GM21717 (cell line): Measurements from ENCODE around the gene SKIC2.

Experiments used
- ATAC-seq: cut with Tn5 transposase; IDR thresholded peaks from one replicate; pipeline ENCODE4 v1.9.1; 2021; ENCODE audit warnings: mild to moderate bottlenecking, moderate library complexity; ENCODE audit not compliant: unreplicated experiment

Gene SKIC2

DNA sequence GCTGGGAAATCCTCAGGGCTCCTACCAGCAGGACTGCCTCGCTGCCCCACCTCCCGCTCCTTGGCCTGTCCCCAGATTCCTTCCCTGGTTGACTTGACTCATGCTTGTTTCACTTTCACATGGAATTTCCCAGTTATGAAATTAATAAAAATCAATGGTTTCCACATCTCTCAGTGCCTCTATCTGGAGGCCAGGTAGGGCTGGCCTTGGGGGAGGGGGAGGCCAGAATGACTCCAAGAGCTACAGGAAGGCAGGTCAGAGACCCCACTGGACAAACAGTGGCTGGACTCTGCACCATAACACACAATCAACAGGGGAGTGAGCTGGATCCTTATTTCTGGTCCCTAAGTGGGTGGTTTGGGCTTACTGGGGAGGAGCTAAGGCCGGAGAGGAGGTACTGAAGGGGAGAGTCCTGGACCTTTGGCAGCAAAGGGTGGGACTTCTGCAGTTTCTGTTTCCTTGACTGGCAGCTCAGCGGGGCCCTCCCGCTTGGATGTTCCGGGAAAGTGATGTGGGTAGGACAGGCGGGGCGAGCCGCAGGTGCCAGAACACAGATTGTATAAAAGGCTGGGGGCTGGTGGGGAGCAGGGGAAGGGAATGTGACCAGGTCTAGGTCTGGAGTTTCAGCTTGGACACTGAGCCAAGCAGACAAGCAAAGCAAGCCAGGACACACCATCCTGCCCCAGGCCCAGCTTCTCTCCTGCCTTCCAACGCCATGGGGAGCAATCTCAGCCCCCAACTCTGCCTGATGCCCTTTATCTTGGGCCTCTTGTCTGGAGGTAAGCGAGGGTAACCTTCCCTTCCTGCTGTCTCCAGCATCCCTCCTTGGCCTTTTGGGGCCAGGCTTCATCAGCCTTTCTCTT lies 13.2 kb upstream of the SKIC2 start, which contains the start of gene CFB:
Gene CFB (plus strand): TSS at position 589 of the 863 bp plus-strand sequence. CDS start 127 bp downstream, at position 716.
- ATAC-seq: no peak

DNA sequence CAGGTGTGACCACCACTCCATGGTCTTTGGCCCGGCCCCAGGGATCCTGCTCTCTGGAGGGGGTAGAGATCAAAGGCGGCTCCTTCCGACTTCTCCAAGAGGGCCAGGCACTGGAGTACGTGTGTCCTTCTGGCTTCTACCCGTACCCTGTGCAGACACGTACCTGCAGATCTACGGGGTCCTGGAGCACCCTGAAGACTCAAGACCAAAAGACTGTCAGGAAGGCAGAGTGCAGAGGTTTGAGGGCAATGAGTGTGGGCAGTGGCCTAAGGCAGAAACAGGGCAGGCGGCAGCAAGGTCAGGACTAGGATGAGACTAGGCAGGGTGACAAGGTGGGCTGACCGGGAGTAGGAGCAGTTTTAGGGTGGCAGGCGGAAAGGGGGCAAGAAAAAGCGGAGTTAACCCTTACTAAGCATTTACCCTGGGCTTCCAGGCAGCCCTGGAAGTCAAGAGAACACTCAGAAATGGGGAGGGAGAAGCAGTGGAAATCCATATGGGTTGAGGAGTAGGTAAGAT lies 12.5 kb upstream of the SKIC2 start:
- no peak for ATAC-seq

GRCh38 chr6:31947070-31947675 lies 11.8 kb upstream of the SKIC2 start:
- ATAC-seq: no peak

DNA sequence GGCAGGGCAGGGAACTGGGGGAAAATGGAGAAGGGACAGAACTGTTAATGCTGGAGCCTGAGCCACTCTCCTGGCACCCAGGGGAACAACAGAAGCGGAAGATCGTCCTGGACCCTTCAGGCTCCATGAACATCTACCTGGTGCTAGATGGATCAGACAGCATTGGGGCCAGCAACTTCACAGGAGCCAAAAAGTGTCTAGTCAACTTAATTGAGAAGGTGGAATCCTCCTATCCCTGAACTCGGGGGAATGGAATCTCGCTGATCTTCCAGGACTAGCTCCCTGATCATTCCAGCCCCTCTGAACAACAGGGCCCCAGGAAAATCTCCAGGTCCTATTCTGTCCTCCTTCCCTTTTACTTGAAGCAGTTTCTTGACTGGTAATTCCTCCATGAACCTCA lies 11.1 kb upstream of the SKIC2 start:
- ATAC-seq: no peak

GRCh38 chr6:31948306-31948705 lies 10.7 kb upstream of the SKIC2 start:
- no peak for ATAC-seq

DNA sequence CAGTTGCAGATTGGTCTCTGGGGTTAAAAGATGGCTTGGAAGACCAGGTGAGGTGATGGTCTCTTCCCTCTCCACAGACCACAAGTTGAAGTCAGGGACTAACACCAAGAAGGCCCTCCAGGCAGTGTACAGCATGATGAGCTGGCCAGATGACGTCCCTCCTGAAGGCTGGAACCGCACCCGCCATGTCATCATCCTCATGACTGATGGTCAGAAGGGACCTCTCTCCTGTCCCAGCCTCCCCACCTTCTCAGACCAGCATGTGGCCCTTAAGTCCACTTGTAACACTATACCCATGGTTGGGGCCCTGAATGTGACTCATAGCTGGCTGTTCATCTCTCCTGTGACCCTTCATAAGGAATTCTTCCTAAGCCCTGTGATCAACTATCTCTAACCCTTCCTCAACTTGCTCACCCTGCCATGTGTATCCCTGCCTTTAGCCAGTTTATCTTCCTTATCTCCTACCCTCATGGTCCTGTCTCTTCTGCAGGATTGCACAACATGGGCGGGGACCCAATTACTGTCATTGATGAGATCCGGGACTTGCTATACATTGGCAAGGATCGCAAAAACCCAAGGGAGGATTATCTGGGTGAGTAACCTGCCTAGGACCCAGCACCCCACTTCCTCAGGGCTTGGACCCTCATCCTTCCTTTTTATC lies 10.1 kb upstream of the SKIC2 start:
- no peak for ATAC-seq

DNA sequence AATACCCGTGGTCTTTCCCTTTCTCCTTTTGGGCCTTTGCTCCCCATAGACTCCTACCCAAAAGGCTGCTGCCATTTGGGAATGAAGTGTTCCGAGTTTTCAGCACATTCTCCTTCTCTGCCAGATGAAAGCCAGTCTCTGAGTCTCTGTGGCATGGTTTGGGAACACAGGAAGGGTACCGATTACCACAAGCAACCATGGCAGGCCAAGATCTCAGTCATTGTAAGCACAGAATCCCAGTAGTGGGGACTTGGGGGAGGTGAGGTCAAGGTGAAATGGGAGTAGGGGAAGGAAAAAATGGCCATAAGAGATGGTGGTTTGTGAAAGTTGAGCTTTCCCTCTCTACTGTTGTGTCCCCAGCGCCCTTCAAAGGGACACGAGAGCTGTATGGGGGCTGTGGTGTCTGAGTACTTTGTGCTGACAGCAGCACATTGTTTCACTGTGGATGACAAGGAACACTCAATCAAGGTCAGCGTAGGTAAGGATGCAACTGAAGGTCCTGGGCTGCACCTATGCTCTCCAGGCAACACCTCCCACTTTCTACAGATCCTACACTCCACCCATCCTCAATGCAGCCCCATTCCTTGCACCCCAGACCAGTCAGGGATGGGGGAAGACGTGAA lies 8.9 kb upstream of the SKIC2 start:
- no peak for ATAC-seq

GRCh38 chr6:31952140-31952805 lies 6.7 kb upstream of the SKIC2 start:
- no peak for ATAC-seq

DNA sequence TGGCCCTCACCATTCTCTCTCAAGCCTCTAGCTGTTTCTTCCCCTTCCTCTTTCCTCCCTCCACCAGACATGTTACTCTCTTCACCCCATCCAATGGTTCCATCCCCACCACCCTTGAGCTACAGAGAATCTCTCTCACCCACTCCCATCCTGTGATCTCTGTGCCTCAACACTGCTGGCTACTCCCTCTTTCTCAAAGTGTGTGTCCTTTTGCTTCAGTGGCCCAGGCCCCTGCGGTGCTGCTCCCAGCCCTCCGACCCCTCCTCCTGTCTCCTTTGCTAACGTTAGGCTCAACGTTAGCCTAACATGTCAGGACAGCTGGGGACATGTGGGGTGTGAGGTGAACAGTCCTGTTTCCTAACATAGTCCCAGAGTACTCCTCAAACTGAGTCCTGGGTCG lies 6.1 kb upstream of the SKIC2 start:
- no peak for ATAC-seq

DNA sequence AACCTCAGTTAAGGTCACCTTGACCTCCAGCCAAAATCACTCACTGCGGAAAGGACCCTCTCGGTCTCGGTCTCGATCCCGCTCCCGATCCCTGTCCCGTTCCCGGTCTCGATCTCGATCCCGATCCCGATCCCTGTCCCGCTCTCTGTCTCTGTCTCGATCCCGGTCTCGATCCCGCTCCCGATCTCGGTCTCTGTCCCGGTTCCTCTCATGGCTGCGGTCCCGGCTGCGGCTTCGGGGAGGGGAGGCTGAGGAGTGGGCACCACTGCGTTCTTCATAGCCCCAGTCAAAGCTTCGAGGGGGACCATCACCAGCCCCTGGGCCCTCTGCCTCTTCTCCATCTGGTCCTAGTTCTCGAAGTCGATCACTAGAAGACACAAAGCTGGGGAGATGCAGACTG lies 4.5 kb upstream of the SKIC2 start:
- no peak for ATAC-seq

DNA sequence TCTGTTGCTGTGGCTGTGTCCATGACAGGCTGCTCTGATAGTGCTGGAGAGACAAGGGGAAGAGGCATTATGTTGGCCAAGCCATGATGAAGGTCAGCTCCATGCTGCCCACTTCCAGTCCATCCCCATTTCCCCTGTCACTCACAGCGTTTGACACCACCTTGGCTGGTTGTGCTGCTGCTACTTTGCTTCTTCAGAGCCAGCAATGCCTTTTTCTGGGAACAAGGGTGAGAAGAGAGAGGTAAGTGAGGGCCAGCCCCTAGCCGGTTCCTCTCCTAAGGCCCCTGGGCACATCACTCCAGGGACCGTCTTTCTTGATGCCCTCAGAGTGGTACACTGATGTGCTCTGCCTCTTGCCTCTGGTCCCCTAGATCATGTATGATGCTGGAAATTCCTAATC lies 2.2 kb upstream of the SKIC2 start:
- ATAC-seq: no peak

GRCh38 chr6:31958412-31958740 lies 599 bp upstream of the SKIC2 start:
- ATAC-seq: no peak

- ATAC-seq: no peak
Measured at GRCh38 chr6:31961616-31962015, 2.6 kb downstream of the SKIC2 start.

DNA sequence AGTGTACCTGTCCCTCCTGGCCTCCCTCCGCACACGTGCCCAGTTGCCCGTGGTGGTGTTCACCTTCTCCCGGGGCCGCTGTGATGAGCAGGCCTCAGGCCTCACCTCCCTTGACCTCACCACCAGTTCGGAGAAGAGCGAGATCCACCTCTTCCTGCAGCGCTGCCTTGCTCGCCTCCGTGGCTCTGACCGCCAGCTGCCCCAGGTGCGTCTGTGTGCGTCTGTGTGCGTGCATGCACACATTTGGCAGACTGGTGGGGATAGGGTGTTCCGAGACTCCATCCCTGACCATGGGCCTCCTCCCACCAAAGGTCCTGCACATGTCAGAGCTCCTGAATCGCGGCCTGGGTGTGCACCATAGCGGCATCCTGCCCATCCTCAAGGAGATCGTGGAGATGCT lies 4.9 kb downstream of the SKIC2 start:
- ATAC-seq: no peak

DNA sequence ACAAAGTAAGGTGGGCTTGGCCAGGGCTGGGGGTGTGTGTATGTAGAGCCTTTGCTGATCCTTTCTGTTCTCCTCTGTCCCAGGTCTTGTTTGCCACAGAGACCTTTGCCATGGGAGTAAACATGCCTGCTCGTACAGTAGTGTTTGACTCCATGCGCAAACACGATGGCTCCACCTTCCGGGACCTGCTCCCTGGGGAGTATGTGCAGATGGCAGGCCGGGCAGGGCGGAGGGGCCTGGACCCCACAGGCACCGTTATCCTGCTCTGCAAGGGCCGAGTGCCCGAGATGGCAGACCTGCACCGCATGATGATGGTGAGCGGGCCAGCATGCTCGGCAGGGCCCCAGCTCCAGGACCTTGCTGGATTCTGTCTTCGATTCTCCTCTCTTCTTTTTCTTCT lies 6.7 kb downstream of the SKIC2 start:
- no peak for ATAC-seq

DNA sequence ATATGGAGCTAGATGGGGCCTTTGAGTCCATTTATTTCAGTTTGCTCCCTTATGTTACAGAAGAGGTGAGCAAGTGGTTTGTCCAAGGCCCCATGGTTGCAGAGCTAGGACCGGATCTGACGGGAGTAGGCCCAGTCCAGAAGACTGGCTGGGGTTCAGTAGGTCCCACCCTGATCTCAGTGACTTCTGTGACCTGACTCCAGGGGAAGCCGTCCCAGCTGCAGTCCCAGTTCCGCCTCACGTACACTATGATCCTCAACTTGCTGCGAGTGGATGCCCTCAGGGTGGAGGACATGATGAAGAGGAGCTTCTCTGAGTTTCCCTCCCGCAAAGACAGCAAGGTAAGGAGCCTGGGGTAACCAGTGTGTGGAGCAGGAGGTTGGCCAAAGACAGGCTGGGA lies 7.5 kb downstream of the SKIC2 start:
- ATAC-seq: no peak

GRCh38 chr6:31966997-31967925 lies 8.3 kb downstream of the SKIC2 start:
- ATAC-seq: no peak

GRCh38 chr6:31967926-31968320 lies 8.9 kb downstream of the SKIC2 start:
- ATAC-seq: no peak

DNA sequence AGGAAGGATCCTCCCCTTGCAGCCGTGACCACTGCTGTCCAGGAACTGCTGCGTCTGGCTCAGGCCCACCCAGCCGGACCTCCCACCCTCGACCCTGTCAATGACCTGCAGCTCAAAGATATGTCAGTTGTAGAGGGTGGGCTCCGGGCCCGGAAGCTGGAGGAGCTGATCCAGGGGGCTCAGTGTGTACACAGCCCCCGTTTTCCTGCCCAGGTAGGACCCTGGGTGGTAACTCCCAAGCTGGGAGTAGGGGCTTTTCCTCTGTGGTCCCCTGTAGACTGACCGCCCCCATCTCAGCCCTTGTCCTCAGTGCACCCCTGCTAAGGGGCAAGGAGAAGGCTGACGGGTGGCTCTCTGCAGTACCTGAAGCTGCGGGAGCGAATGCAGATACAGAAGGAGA lies 9.4 kb downstream of the SKIC2 start:
- no peak for ATAC-seq
